ENCODE results near the gene PCTP.

Gene PCTP

GRCh38 chr17:55750750-55751657 lies at the start of gene PCTP:
TSS of gene PCTP (plus strand) at chr17:55751051. CDS start at chr17:55751104, 53 bp downstream.
- peak; percentile 73 for DNase-seq (ENCODE audit: low read depth, low spot score)

GRCh38 chr17:55702150-55702549 lies 48.7 kb upstream of the PCTP start:
- DNase-seq (ENCODE audit: low read depth, low spot score): no peak

GRCh38 chr17:55704401-55704800 lies 46.5 kb upstream of the PCTP start:
- no peak for DNase-seq (ENCODE audit: low read depth, low spot score)

- DNase-seq (ENCODE audit: low read depth, low spot score): no peak
Measured at GRCh38 chr17:55705847-55706246, 45.0 kb upstream of the PCTP start.

GRCh38 chr17:55706808-55707773 lies 43.8 kb upstream of the PCTP start:
- no peak for DNase-seq (ENCODE audit: low read depth, low spot score)

GRCh38 chr17:55708175-55708974 lies 42.5 kb upstream of the PCTP start:
- DNase-seq (ENCODE audit: low read depth, low spot score): no peak

- DNase-seq (ENCODE audit: low read depth, low spot score): no peak
Measured at GRCh38 chr17:55709440-55709839, 41.4 kb upstream of the PCTP start.

- DNase-seq (ENCODE audit: low read depth, low spot score): no peak
Measured at GRCh38 chr17:55709984-55710383, 40.9 kb upstream of the PCTP start.

- DNase-seq (ENCODE audit: low read depth, low spot score): no peak
Measured at GRCh38 chr17:55710410-55710809, 40.4 kb upstream of the PCTP start.

GRCh38 chr17:55710829-55711496 lies 39.9 kb upstream of the PCTP start:
- DNase-seq (ENCODE audit: low read depth, low spot score): no peak

- DNase-seq (ENCODE audit: low read depth, low spot score): no peak
Measured at GRCh38 chr17:55717432-55717831, 33.4 kb upstream of the PCTP start.

- DNase-seq (ENCODE audit: low read depth, low spot score): peak; percentile 76
Measured at GRCh38 chr17:55717898-55718735, 32.7 kb upstream of the PCTP start.

- DNase-seq (ENCODE audit: low read depth, low spot score): no peak
Measured at GRCh38 chr17:55720919-55721836, 29.7 kb upstream of the PCTP start.

GRCh38 chr17:55722016-55722736 lies 28.7 kb upstream of the PCTP start:
- DNase-seq (ENCODE audit: low read depth, low spot score): no peak

- DNase-seq (ENCODE audit: low read depth, low spot score): peak; percentile 54
Measured at GRCh38 chr17:55722742-55723487, 27.9 kb upstream of the PCTP start, which contains the start of gene TMEM100. TSS of gene TMEM100 (minus strand) at chr17:55722864. CDS start at chr17:55721070, 1,794 bp downstream.

GRCh38 chr17:55723488-55723848 lies 27.4 kb upstream of the PCTP start:
- DNase-seq (ENCODE audit: low read depth, low spot score): no peak

- peak; percentile 93 for DNase-seq (ENCODE audit: low read depth, low spot score)
Measured at GRCh38 chr17:55726440-55726839, 24.4 kb upstream of the PCTP start.
